KOPT-K1 (cell line): ENCODE data around the gene SLC4A2.
A peak's percentile ranks its signal among the peaks of the same experiment; 100 is the strongest.
"Not testable (repeated sequence)": the region's sequence is repeated elsewhere in the genome, so short reads cannot be mapped to it uniquely, and the experiment has no call there.

Experiments
- H3K27ac ChIP-seq: fragments of 200-600 bp; sonication (generic); 2 replicates; pipeline ENCODE4 v1.5.1; 2016; ENCODE audit warnings: antibody characterized with exemption, mild to moderate bottlenecking, low read depth, low read length; ENCODE audit not compliant: poor library complexity, severe bottlenecking
- H3K36me3 ChIP-seq: fragments of 200-600 bp; sonication (generic); 2 replicates; pipeline ENCODE4 v1.5.1; 2017; ENCODE audit warnings: antibody characterized with exemption, mild to moderate bottlenecking, low read length, moderate library complexity; ENCODE audit not compliant: insufficient read depth
- H3K9me3 ChIP-seq: fragments of 200-600 bp; sonication (generic); 2 replicates; pipeline ENCODE4 v1.5.1; 2017; ENCODE audit warnings: antibody characterized with exemption, low read length, mild to moderate bottlenecking; ENCODE audit not compliant: insufficient read depth, poor library complexity, severe bottlenecking

SLC4A2 gene

DNA sequence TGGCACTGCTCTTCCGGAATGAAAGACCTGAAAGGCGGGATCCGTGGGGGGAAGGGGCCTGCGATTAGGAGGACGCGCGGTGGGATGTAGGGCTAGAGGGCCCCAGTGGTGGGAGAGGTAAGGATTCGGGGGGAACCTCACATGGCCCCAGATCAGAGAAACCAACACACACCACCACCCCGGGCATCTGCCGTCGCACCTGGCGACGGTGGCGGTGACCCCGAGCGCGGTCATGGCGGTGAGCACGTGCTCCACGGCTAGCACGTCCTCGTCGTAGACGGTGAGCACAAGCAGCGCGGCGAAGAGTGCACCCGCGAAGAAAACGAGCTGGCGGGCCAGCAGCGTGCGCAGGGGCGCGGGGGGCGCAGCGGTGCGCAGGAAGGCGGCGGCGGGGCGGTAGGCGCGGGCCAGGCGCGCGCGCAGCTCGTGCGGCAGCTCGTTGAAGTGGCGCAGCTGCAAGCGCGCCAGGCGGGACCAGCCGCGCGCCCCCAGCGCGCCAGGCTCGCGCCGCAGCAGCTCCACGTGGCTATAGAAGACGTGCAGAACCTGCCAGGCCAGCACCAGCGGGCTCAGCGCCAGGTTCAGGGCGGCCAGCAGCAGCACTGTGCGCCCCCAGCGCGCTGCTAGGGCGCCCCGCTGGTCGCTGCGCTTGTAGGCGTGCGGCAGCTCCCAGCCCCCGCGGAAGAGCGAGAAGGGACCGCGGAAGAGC lies 40.8 kb upstream of the SLC4A2 start:
- Histone ChIP-seq H3K27ac (peak overlapping the region; percentile 11), H3K36me3 (no peaks in the 10 kb centered on the region), H3K9me3 (no peaks in the 10 kb centered on the region)

DNA sequence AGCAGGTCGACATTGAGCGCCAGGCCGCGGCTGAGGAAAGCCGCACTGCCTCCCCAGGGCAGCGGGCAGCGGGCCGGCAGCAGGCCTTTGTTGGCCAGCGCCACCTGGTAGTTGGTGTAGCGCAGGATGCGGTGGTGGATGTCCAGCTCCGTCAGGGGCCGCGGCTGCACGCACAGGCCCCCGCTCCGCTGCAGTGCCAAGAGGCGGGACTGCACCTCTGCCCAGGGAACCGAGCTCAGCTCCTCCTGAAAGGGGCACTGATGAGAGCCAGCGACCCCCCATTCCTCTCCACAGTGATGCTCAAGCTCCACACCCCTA lies 40.3 kb upstream of the SLC4A2 start:
- Histone ChIP-seq H3K9me3 (no peaks in the 10 kb centered on the region), H3K36me3 (no peaks in the 10 kb centered on the region), H3K27ac (no peak overlapping the region)

DNA sequence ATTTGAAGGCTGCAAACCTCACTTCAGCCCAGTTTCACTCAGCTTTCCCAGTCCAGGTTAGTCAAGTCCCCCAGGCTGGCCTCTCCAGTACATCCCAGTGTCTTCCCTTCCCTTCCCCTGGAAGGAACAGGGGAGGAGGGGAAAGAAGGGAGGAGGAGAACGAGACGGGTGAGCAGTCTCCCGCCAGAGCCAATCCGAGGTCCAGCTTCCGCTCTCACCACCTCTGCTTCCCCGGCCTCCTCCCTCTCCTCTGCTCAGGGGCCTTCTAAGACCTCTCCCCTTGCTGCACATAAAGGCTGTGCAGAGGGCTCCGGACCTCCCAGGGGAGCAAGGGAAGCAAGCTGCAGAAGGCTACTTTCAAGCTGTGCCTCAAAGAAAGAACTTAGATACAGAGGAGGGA lies 39.2 kb upstream of the SLC4A2 start:
- no peaks in the 10 kb centered on the region for H3K9me3 ChIP-seq
- H3K36me3 ChIP-seq: no peaks in the 10 kb centered on the region
- no peak overlapping the region for H3K27ac ChIP-seq

DNA sequence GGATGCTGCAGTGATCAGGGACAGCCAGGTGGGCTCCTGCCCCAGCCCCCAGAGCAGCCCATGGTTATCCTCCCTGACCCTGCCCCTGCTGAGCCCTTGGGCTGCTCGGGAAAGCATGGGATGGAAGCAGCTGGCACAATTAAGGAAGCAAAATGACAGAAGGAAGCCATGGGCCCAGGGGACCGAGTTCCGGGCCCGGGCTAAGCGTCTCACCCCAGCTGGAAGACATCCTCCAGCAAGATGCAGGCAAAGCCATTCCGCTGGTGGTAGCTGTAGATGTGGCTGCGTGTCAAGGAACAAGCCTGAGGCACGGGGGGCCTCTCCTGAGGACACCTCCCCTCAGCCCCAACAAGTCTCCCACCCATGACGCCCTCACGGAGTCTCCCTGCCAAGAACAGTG lies 36.2 kb upstream of the SLC4A2 start:
- Histone ChIP-seq H3K27ac (no peak overlapping the region), H3K36me3 (no peaks in the 10 kb centered on the region), H3K9me3 (no peaks in the 10 kb centered on the region)

DNA sequence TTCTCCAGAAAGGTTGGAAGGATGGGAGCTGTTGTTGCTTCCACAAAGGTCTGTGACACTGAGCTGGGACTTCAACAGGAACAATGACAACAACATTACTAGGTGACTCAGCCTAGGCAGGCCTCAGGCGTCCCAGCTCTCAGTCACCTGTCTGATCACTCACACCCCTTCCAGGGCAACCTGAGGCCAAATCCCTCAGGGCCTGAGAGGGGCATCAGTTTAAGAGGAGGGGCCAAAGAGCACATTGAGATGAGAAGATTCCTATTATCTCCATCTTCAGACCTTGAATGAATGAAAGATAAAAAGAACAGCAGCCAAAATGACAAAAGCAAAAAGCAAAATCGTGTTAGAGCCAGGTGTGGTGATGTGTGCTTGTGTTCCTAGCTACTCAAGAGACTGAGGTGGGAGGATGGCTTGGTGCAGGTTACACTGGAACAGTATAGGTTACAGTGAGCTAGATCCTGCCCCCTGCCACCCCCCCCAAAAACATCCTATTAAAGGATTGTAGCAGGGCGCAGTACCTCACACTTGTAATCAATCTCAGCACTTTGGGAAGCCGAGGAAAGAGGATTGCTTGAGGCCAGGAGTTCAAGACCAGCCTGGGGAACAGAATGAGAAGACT lies 34.8 kb upstream of the SLC4A2 start, which contains the start of gene ATG9B:
TSS of gene ATG9B (minus strand) at position 60 of the 622 bp plus-strand sequence. CDS start 71 bp downstream, outside the sequence.
- H3K9me3 ChIP-seq: no peaks in the 10 kb centered on the region
- H3K36me3 ChIP-seq: no peaks in the 10 kb centered on the region
- no peak within 1 kb of the TSS for H3K27ac ChIP-seq

DNA sequence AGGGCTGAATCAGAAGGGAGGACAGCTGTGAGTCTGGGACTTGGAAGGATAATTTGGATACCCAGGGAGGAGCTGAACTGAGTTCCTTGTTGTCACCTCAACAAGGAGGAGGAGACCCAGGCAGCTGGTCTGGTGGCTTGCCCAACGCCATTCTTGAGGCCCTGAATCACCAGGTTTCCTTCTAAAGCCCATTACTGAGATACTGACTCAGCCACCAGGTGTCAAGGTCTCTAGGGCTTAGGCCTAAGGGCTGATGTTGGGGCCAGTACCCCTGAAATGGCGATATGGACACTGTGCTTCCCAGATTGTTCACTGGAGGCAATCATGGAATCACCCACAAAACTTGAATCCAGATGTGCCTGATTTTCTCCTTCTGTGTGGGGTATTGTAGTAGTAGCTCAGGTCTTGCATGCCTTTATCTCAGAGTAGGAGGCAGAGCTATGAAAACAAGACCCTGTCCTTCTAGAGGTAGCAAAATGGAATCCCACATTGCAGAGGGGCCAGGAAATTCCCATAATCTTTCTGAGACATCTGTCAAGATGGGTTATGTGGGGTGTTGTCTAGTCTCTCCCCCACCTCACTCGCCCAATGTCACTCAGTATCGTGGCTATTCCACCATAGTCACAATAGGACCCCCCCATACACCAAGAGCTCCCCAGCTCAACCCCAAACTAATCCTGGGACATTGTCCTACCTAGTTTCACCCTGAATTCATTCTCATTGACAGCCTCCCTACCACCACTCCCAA lies 33.3 kb upstream of the SLC4A2 start:
- H3K27ac ChIP-seq: no peak overlapping the region
- H3K9me3 ChIP-seq: no peaks in the 10 kb centered on the region
- 0 out of 2 replicates have a peak, but pooled peaks cover 2% of the 10 kb centered on the region for H3K36me3 ChIP-seq

DNA sequence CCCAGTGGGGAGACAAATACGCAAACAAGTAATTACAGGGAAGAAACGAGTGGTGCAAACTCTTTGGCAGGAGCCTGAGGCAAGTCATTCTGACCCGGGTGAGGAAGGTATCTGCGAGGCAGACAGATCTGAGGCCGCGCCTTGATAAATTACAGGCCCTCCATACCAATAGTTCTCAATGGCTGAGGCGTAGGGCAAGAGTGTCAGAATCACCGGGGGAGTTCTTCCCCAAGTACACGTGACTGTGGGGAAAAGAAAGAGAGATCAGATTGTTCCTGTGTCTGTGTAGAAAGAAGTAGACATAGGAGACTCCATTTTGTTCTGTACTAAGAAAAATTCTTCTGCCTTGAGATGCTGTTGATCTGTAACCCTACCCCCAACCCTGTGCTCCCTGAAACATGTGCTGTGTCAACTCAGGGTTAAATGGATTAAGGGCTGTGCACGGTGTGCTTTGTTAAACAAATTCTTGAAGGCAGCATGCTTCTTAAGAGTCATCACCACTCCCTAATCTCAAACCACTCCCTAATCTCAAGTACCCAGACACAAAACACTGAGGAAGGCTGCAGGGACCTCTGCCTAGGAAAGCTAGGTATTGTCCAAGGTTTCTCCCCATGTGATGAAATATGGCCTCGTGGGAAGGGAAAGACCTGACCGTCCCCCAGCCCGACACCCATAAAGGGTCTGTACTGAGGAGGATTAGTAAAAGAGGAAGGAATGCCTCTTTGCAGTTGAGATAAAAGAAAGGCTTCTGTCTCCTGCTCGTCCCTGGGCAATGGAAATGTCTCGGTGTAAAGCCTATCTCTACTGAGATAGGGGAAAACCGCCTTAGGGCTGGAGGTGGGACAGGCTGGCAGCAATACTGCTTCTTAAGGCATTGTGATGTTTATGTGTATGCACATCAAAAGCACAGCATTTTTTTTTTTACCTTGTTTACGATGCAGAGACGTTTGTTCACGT lies 32.3 kb upstream of the SLC4A2 start:
- not testable (repeated sequence) for H3K9me3 ChIP-seq, H3K27ac ChIP-seq

DNA sequence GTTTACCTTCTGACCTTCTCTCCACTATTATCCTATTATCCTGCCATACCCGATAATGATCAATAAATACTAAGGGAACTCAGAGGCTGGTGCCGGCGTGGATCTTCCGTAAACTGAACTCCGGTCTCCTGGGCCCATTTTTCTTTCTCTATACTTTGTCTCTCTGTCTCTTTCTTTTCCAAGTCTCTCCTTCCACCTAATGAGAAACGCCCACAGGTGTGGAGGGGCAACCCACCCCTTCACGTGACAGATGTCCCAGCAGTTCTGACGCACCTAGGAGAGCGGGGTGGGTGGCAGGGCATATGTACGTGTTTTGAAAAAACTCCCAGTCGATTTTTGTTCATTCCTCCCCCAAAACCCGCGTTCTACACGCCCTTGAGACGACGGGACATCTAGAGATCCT lies 31.7 kb upstream of the SLC4A2 start:
- not testable (repeated sequence) for H3K9me3 ChIP-seq
- Histone ChIP-seq H3K36me3 (peaks cover 14% of the 10 kb centered on the region; the same call in 1 of the 2 replicates), H3K27ac (peak overlapping the region; percentile 64)

More for the DNA sequence above, 32.3 kb upstream of the SLC4A2 start:
- not testable (repeated sequence) for H3K36me3 ChIP-seq

DNA sequence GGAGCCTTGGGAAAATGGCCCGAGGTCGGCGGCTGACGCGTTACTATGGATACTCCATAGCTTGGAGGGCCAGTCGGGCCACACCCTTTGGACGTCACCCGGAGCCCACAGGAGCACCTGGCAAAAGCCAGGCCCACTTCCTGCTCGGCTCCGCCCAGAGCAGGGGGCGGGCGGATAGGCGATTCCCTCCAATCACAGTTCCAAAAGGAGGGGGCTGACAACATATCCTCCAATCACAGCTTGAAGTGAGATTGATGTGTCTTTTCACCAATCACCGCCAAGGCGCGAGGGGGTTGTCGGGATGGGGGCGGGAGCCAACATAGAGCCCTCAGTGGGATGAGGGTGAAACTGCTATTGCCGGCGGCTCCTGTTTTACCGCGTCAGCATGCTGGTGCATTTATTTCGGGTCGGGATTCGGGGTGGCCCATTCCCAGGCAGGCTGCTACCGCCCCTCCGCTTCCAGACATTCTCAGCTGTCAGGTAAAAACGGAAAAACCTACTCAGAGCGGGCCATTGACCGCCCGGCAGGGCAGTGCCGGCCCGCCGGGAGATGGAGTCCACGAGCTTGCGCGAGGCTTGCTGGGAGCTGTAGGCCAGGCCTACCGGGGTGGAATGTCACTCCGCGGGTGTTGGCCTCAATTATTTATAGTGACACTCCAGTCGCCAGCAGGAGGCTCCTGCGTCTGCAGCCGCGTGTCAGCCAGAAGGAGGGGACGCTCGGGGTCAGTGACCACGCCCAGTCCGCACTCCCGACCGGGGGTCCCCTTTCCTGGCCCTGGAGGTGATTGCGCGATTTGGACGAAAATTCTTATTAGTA lies 31.1 kb upstream of the SLC4A2 start, which contains the start of gene ABCB8:
TSS of gene ABCB8 (plus strand) at position 320 of the 817 bp plus-strand sequence. CDS start at position 386, 66 bp downstream.
- H3K36me3 ChIP-seq: peaks cover 20% of the 10 kb centered on the region; the same call in 1 of the 2 replicates
- H3K27ac ChIP-seq: peak within 1 kb of the TSS; percentile 64

DNA sequence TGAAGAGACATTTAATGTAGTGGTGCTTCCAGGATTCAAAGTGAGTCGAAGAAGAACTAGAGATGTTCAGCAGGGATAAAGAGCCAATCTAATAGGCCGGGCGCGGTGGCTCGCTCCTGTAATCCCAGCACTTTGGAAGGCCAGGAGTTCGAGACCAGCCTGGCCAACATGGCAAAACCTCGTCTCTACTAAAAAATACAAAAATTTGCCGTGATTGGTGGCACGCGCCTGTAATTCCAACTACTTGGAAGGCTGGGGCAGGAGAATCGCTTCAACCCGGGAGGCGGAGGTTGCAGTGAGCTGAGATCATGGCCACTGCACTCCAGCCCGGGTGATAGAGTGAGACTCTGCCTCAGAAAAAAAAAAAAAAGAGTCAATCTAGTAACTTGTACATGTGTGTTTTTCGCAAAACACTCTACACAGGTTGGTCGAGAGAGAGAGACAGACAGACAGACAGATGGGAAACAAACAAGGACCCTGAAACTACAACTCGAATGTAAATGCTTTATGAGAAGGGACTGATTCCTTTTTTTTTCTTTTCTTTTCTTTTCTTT lies 30.4 kb upstream of the SLC4A2 start:
- Histone ChIP-seq H3K9me3 (no peaks in the 10 kb centered on the region), H3K36me3 (peaks cover 21% of the 10 kb centered on the region; the same call in 1 of the 2 replicates), H3K27ac (peak overlapping the region; percentile 64)

More for the DNA sequence above, 31.1 kb upstream of the SLC4A2 start, which contains the start of gene ABCB8:
- H3K9me3 ChIP-seq: no peaks in the 10 kb centered on the region

DNA sequence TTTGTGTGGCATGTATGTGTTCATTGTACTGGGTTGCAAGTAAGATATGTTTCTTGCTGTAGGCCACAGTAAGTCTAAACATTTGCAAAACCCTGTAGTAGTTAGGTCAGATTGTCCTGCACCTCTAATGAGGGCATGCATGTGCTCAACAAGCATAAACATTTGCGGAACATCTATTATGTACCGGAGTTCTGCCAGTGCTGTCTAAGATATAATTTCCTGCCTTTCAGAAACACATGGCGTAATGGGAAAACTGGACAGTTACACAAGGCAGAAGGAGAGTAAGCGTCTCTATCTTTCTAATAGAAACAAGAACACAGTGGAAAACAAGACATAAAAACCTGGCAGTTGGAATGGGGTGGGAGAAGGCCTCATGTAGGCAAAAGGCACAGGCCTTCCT lies 28.4 kb upstream of the SLC4A2 start:
- Histone ChIP-seq H3K9me3 (no peaks in the 10 kb centered on the region), H3K36me3 (peaks cover 39% of the 10 kb centered on the region; the same call in 1 of the 2 replicates), H3K27ac (no peak overlapping the region)

DNA sequence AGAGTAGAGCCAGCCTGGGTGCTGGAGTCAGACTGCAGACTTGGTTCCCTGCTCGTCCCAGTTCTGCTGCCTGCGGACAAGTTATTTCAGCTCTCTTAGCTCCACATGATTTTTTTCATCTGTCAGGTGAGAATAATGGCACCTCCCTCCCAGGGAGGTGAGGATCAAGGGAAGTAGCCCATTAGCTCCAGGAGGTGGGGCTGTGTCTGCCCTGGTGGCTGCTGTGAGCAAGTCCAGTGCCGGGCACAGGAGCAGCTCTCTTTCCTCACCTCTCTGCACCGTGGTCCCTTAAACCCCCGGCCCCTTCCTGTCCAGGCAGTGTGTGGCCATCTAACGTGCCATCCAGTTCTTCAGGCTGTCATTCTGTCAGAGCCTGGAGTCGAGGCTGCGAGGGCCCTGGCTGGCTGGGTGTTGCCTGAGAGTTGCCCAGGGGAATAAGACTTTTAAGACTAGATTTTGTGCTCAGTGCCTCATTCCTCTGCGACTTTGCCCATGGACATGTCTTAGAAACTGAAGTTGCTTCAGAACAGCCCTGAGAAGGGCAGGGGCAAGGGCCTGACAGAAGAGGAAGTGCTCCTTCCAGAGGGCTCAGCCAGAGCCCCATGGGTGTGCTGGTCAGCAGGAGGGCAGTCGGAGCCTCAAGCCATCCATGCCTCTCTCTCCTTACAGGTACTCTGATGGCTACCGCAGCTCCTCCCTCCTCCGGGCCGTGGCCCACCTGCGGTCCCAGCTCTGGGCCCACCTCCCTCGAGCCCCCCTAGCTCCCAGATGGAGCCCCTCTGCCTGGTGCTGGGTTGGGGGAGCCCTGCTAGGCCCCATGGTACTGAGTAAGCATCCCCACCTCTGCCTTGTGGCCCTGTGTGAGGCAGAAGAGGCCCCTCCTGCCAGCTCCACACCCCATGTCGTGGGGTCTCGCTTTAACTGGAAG lies 26.2 kb upstream of the SLC4A2 start:
- H3K36me3 ChIP-seq: peaks cover 52% of the 10 kb centered on the region; the same call in 1 of the 2 replicates
- H3K27ac ChIP-seq: no peak overlapping the region
- no peaks in the 10 kb centered on the region for H3K9me3 ChIP-seq

DNA sequence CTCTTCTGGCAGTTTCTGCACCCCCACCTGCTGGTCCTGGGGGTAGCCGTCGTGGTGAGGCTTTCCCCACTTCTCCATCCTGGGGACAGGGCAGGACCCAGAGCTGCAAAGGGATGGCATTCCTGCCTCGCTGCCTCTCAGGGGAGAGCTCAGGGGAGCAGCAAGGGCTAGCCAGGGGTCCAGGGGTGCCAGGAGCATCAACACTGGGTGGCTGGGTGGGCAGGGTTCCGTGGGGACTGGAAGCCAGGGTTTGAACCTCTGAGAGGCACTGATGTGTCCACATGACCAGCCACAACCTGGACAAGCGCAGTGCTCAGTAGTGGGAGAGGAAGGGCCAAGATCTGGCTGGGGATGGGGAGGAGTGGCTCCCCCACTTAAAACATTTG lies 25.5 kb upstream of the SLC4A2 start:
- Histone ChIP-seq H3K36me3 (peaks cover 52% of the 10 kb centered on the region; the same call in 1 of the 2 replicates), H3K27ac (no peak overlapping the region), H3K9me3 (no peaks in the 10 kb centered on the region)
